GM15510 (cell line): Measurements from ENCODE around the gene UNC119B.

Experiments
- POLR2A ChIP-seq: IDR thresholded peaks from 3 replicates; pipeline ENCODE4 v1.6.1; 2011; ENCODE audit warnings: borderline replicate concordance; ENCODE audit not compliant: insufficient read length; ENCODE audit errors: extremely low read depth

The UNC119B gene

GRCh38 chr12:120739821-120740613 is 29.8 kb downstream of the UNC119B start:
- no peak for TF ChIP-seq POLR2A

- no peak for TF ChIP-seq POLR2A
Measured at GRCh38 chr12:120740871-120741270, 30.6 kb downstream of the UNC119B start.

- TF ChIP-seq POLR2A, result no peak
Measured at GRCh38 chr12:120741476-120742421, 31.5 kb downstream of the UNC119B start.

GRCh38 chr12:120744922-120745493 is 34.8 kb downstream of the UNC119B start:
- TF ChIP-seq POLR2A, result no peak

- no peak for TF ChIP-seq POLR2A
Measured at GRCh38 chr12:120748242-120748641, 38.0 kb downstream of the UNC119B start.

- no peak for TF ChIP-seq POLR2A
Measured at GRCh38 chr12:120749256-120749655, 39.0 kb downstream of the UNC119B start.

- no peak for TF ChIP-seq POLR2A
Measured at GRCh38 chr12:120750806-120751205, 40.5 kb downstream of the UNC119B start.

- no peak for TF ChIP-seq POLR2A
Measured at GRCh38 chr12:120751389-120751788, 41.1 kb downstream of the UNC119B start.

- TF ChIP-seq POLR2A, result no peak
Measured at GRCh38 chr12:120754792-120755191, 44.5 kb downstream of the UNC119B start.

- TF ChIP-seq POLR2A, result no peak
Measured at GRCh38 chr12:120755269-120755668, 45.0 kb downstream of the UNC119B start.

GRCh38 chr12:120757226-120757742 is 47.0 kb downstream of the UNC119B start:
- TF ChIP-seq POLR2A, result no peak

GRCh38 chr12:120757949-120758348 is 47.7 kb downstream of the UNC119B start:
- no peak for TF ChIP-seq POLR2A

GRCh38 chr12:120758798-120759590 is 48.7 kb downstream of the UNC119B start:
- no peak for TF ChIP-seq POLR2A

GRCh38 chr12:120759591-120760348 is 49.5 kb downstream of the UNC119B start:
- TF ChIP-seq POLR2A, result no peak
